Liver (tissue), 9 donors: ENCODE data around the gene PUS1. TPM values are rescaled to one million over a fixed set of nuclear protein-coding genes. Genes with fewer than 3 reads are reported as not detected.

Experiments used
- DNase-seq: peaks from one replicate; pipeline ENCODE4 v3.0.0-alpha.2; 2017; ENCODE audit warnings: low spot score
- H3K27ac ChIP-seq, 2 donors: one replicate each; pipeline ENCODE4 v1.7.0; 2013; ENCODE audit warnings: inconsistent platforms in 2 of 2, low read length in 2 of 2, control low read depth in 1 of 2, low read depth in 1 of 2, mild to moderate bottlenecking in 1 of 2
- H3K27me3 ChIP-seq, 4 donors: one replicate each; pipeline versions ENCODE4 v1.6.1 to v1.7.0; 2013; ENCODE audit warnings: low read length in 3 of 4, inconsistent platforms in 1 of 4, mild to moderate bottlenecking in 1 of 4, moderate library complexity in 1 of 4; ENCODE audit not compliant: control insufficient read depth in 4 of 4, insufficient read depth in 4 of 4
- H3K36me3 ChIP-seq, 4 donors: one replicate each; pipeline versions ENCODE4 v1.6.1 to v1.7.0; 2013; ENCODE audit warnings: low read length in 3 of 4, mild to moderate bottlenecking in 3 of 4, low read depth in 1 of 4, moderate library complexity in 1 of 4; ENCODE audit not compliant: control insufficient read depth in 4 of 4, insufficient read depth in 3 of 4
- H3K4me1 ChIP-seq, 4 donors: one replicate each; pipeline versions ENCODE4 v1.6.1 to v1.7.0; 2013; ENCODE audit warnings: low read length in 3 of 4, mild to moderate bottlenecking in 3 of 4, moderate library complexity in 1 of 4; ENCODE audit not compliant: control insufficient read depth in 4 of 4, insufficient read depth in 4 of 4
- H3K4me3 ChIP-seq, 3 donors: one replicate each; pipeline versions ENCODE4 v1.6.1 to v1.7.0; 2013; ENCODE audit warnings: low read length in 3 of 3, control low read depth in 1 of 3, low read depth in 1 of 3, mild to moderate bottlenecking in 1 of 3
- H3K9ac ChIP-seq, 2 donors: one replicate each; pipeline ENCODE4 v1.7.0; 2013; ENCODE audit warnings: low read length in 2 of 2, mild to moderate bottlenecking in 2 of 2, moderate library complexity in 2 of 2, control low read depth in 1 of 2, low read depth in 1 of 2
- H3K9me3 ChIP-seq, 4 donors: one replicate each; pipeline versions ENCODE4 v1.6.1 to v1.7.0; 2013; ENCODE audit warnings: low read length in 3 of 4; ENCODE audit not compliant: control insufficient read depth in 4 of 4
- ATF3 ChIP-seq: IDR thresholded peaks from 2 replicates; pipeline ENCODE4 v1.6.1; 2016; ENCODE audit warnings: antibody characterized with exemption
- CTCF ChIP-seq: fragments of 150-350 bp; IDR thresholded peaks from 2 replicates; pipeline ENCODE4 v1.5.1; 2017; ENCODE audit warnings: improper control_type of control experiment, low read depth, low read length; ENCODE audit not compliant: missing input control
- EGR1 ChIP-seq, 2 donors: IDR thresholded peaks; 2 replicates each; pipeline ENCODE4 v1.6.1; 2016 to 2018; ENCODE audit warnings: antibody characterized with exemption in 2 of 2, low read depth in 2 of 2
- FOXA1 ChIP-seq: IDR thresholded peaks from 2 replicates; pipeline ENCODE4 v1.6.1; 2016; ENCODE audit warnings: antibody characterized with exemption
- FOXA2 ChIP-seq: IDR thresholded peaks from 2 replicates; pipeline ENCODE4 v1.6.1; 2016; ENCODE audit warnings: antibody characterized with exemption
- GABPA ChIP-seq, 2 donors: IDR thresholded peaks in 1 of 2; conservative IDR thresholded peaks in 1 of 2; 2 replicates each; pipeline ENCODE4 v1.6.1; 2016; ENCODE audit warnings: antibody characterized with exemption in 2 of 2, mild to moderate bottlenecking in 1 of 2, moderate library complexity in 1 of 2
- HNF4A ChIP-seq, 2 donors: conservative IDR thresholded peaks; 2 replicates each; pipeline ENCODE4 v1.6.1; 2016; ENCODE audit warnings: antibody characterized with exemption in 2 of 2, mild to moderate bottlenecking in 2 of 2
- HNF4G ChIP-seq: IDR thresholded peaks from 2 replicates; pipeline ENCODE4 v1.6.1; 2016; ENCODE audit warnings: antibody characterized with exemption
- JUND ChIP-seq, 2 donors: IDR thresholded peaks; 2 replicates each; pipeline ENCODE4 v1.6.1; 2016; ENCODE audit warnings: antibody characterized with exemption in 2 of 2
- MAX ChIP-seq: IDR thresholded peaks from 2 replicates; pipeline ENCODE4 v1.6.1; 2016; ENCODE audit warnings: antibody characterized with exemption
- NR2F2 ChIP-seq: IDR thresholded peaks from 2 replicates; pipeline ENCODE4 v1.6.1; 2016; ENCODE audit warnings: antibody characterized with exemption
- RXRA ChIP-seq, 2 donors: IDR thresholded peaks; 2 replicates each; pipeline ENCODE4 v1.6.1; 2017 to 2018; ENCODE audit warnings: antibody characterized with exemption in 2 of 2, mild to moderate bottlenecking in 1 of 2
- SP1 ChIP-seq: IDR thresholded peaks from 2 replicates; pipeline ENCODE4 v1.6.1; 2018; ENCODE audit warnings: antibody characterized with exemption, mild to moderate bottlenecking
- YY1 ChIP-seq: IDR thresholded peaks from 2 replicates; pipeline ENCODE4 v1.6.1; 2016; ENCODE audit warnings: antibody characterized with exemption, mild to moderate bottlenecking
- ZBTB33 ChIP-seq: IDR thresholded peaks from 2 replicates; pipeline ENCODE4 v1.6.1; 2016; ENCODE audit warnings: antibody characterized with exemption
- WGBS: extraction: QIAGEN DNeasy Blood & Tissue Kit; methylation state at CpG from one replicate; pipeline ENCODE4 v1.1.7; 2013; 5-methylcytosine and 5-hydroxymethylcytosine counted together
- polyA plus RNA-seq, 2 donors: library from polyadenylated mRNA; stranded (reverse) in 1 of 2; unstranded in 1 of 2; fragments of 200-250 nt in 1 of 2; fragments of >200 nt in 1 of 2; fragmentation: Nextera tagmentation in 1 of 2; extraction: Ambion mirVana in 1 of 2; gene quantifications; one replicate each; pipeline versions ENCODE4 v1.2.1 to v1.2.3, GENCODE V29; 2013 to 2015
- total RNA-seq, 2 donors: library from RNA; depleted of rRNA; stranded (reverse); fragments of >200 nt; gene quantifications; one replicate each; pipeline ENCODE4 v1.2.3, GENCODE V29; 2014
- donor health status: healthy.
- donor health status: healthy.
- donor health status: healthy.
- donor health status: healthy.
- donor health status: healthy.

PUS1 gene
- total and polyA plus RNA-seq, 4 donors, result 6.1 to 24.4 (median 10.7) TPM

- peak overlapping the region; percentile 9 to 65 for H3K27ac ChIP-seq
- H3K27me3 ChIP-seq, result no peaks in the 10 kb centered on the region
- H3K4me3 ChIP-seq, result peak overlapping the region; percentile 67 to 93 (median 89)
- peak; percentile 62 for DNase-seq
- peaks cover 5 to 29% (median 25%) of the 10 kb centered on the region in 4 donors for H3K36me3 ChIP-seq
- H3K9ac ChIP-seq, result peak overlapping the region in 1 of 2 donors; percentile 54
- H3K9me3 ChIP-seq, result no peaks in the 10 kb centered on the region
- peaks cover 0 to 15% (median 9%) of the 10 kb centered on the region in 4 donors for H3K4me1 ChIP-seq
- TF ChIP-seq CTCF (no peak), RXRA (IDR thresholded peaks at IDR 0.05) (peak in 1 of 2 donors; percentile 8), SP1 (no peak)
- WGBS, result 1% methylated on average over 87 of the region's 87 CpGs
Measured at GRCh38 chr12:131929581-131930456, 743 bp downstream of the PUS1 start.

GRCh38 chr12:131930510-131930909 lies 1.4 kb downstream of the PUS1 start:
- peak overlapping the region; percentile 67 to 93 (median 81) for H3K4me3 ChIP-seq
- no peaks in the 10 kb centered on the region for H3K9me3 ChIP-seq
- H3K27me3 ChIP-seq, result no peaks in the 10 kb centered on the region
- H3K36me3 ChIP-seq, result peaks cover 5 to 34% (median 29%) of the 10 kb centered on the region in 4 donors
- peaks cover 0 to 15% (median 9%) of the 10 kb centered on the region in 4 donors for H3K4me1 ChIP-seq
- no peak overlapping the region for H3K9ac ChIP-seq
- TF ChIP-seq JUND (IDR thresholded peaks at IDR 0.05) (no peak), FOXA2 (no peak), CTCF (no peak), MAX (no peak)
- DNase-seq, result no peak
- H3K27ac ChIP-seq, result no peak overlapping the region
- WGBS, result 89% methylated on average over 9 of the region's 9 CpGs

- Histone ChIP-seq H3K27ac (no peak overlapping the region), H3K36me3 (peaks cover 5 to 34% (median 29%) of the 10 kb centered on the region in 4 donors), H3K4me1 (peaks cover 0 to 14% (median 9%) of the 10 kb centered on the region in 4 donors), H3K9me3 (no peaks in the 10 kb centered on the region), H3K4me3 (no peak overlapping the region), H3K9ac (no peak overlapping the region), H3K27me3 (no peaks in the 10 kb centered on the region)
- DNase-seq, result no peak
- WGBS, result 97% methylated on average over 8 of the region's 8 CpGs
- TF ChIP-seq HNF4G (no peak), ZBTB33 (no peak), CTCF (no peak), RXRA (IDR thresholded peaks at IDR 0.05) (no peak), ATF3 (no peak), EGR1 (IDR thresholded peaks at IDR 0.05; ENCODE audit: low read depth in 2 of 2) (no peak), SP1 (no peak), FOXA2 (no peak), HNF4A (conservative IDR thresholded peaks at IDR 0.05) (no peak), FOXA1 (no peak), NR2F2 (no peak), JUND (IDR thresholded peaks at IDR 0.05) (no peak), YY1 (no peak), MAX (no peak), GABPA (IDR thresholded peaks at IDR 0.05 in 1 of 2, conservative IDR thresholded peaks at IDR 0.05 in 1 of 2) (no peak)
Measured at GRCh38 chr12:131933387-131933786, 4.3 kb downstream of the PUS1 start.
